Endothelial cell of umbilical vein (primary cell): ENCODE results near the gene AFF1. TPM values are rescaled to one million over a fixed set of nuclear protein-coding genes. Genes with fewer than 3 reads are reported as not detected.
A peak's percentile ranks its signal among the peaks of the same experiment; 100 is the strongest.

Source experiments
- BruUV-seq: library from RNA; stranded (reverse); fragments of 400-500 nt; replicated peaks from 2 replicates; lab custom pipeline; 2021; lab: Mats Ljungman, UMichigan
- CTCF ChIA-PET: fragments of 300-600, 350-600 bp; sonication (Branson Sonifier 250); formaldehyde crosslinking; loops from one replicate; lab custom pipeline; 2021; ENCODE audit warnings: antibody characterized with exemption, inconsistent platforms; lab: Charles Lee
- POLR2A ChIA-PET: fragments of 300-600, 350-600 bp; sonication (Branson Sonifier 250); formaldehyde crosslinking; loops from one replicate; lab custom pipeline; 2021; ENCODE audit warnings: antibody characterized with exemption, inconsistent platforms; lab: Charles Lee
- DNase-seq: peaks from one replicate; pipeline ENCODE4 v3.0.0-alpha.2; 2011; ENCODE audit warnings: low read depth, low spot score
- FAIRE-seq: peaks from 2 replicates; lab custom pipeline; 2011; peaks lifted over from hg19 to GRCh38; lab: Jason Lieb, UNC
- H2AFZ ChIP-seq: 2 replicates; pipeline ENCODE4 v1.6.0; 2012; ENCODE audit warnings: low read depth, low read length, control low read depth, inconsistent platforms
- H3K27ac ChIP-seq: 2 replicates; pipeline ENCODE4 v1.5.1; 2011; ENCODE audit warnings: low read depth, mild to moderate bottlenecking, control low read depth, low read length, moderate library complexity; ENCODE audit not compliant: insufficient read depth
- H3K27me3 ChIP-seq, 2 experiments: 2 replicates each; pipeline versions ENCODE4 v1.6.0 to v1.6.1; 2011; ENCODE audit warnings: low read length in 2 of 2, mixed read lengths in 1 of 2; ENCODE audit not compliant: control insufficient read depth in 2 of 2, insufficient read depth in 2 of 2
- H3K36me3 ChIP-seq, 2 experiments: 2 replicates in 1 of 2; 3 replicates in 1 of 2; pipeline ENCODE4 v1.5.1; 2011; ENCODE audit warnings: low read length in 2 of 2, mild to moderate bottlenecking in 1 of 2, moderate library complexity in 1 of 2; ENCODE audit not compliant: control insufficient read depth in 2 of 2, insufficient read depth in 2 of 2; ENCODE audit errors: extremely low read depth in 1 of 2
- H3K4me1 ChIP-seq: 3 replicates; pipeline ENCODE4 v1.5.1; 2011; ENCODE audit warnings: mild to moderate bottlenecking, low read length; ENCODE audit not compliant: control insufficient read depth, insufficient read depth; ENCODE audit errors: extremely low read depth
- H3K4me2 ChIP-seq: 2 replicates; pipeline ENCODE4 v1.6.1; 2011; ENCODE audit warnings: low read length, control low read depth, mixed read lengths; ENCODE audit not compliant: insufficient read depth
- H3K4me3 ChIP-seq, 3 experiments: fragments of 200-600 bp in 1 of 3; sonication (generic), shearing (Covaris generic) in 1 of 3; replicated peaks in 1 of 3; 2 replicates each; pipeline ENCODE4 v1.5.1; 2011 to 2016; ENCODE audit warnings: control low read depth in 3 of 3, low read length in 3 of 3, mild to moderate bottlenecking in 2 of 3, inconsistent platforms in 1 of 3, low read depth in 1 of 3, moderate library complexity in 1 of 3; ENCODE audit not compliant: insufficient read depth in 1 of 3
- H3K79me2 ChIP-seq: 2 replicates; pipeline ENCODE4 v1.6.0; 2012; ENCODE audit warnings: low read length, inconsistent platforms; ENCODE audit not compliant: control insufficient read depth, insufficient read depth
- H3K9ac ChIP-seq: replicated peaks from 2 replicates; pipeline ENCODE3; 2011; ENCODE audit warnings: low read length, control low read depth; ENCODE audit not compliant: insufficient read depth; ENCODE audit errors: extremely low read depth
- H3K9me1 ChIP-seq: replicated peaks from 3 replicates; pipeline ENCODE4 v1.6.0; 2011; ENCODE audit warnings: mild to moderate bottlenecking, low read length; ENCODE audit not compliant: control insufficient read depth, insufficient read depth; ENCODE audit errors: extremely low read depth
- H3K9me3 ChIP-seq: replicated peaks from 2 replicates; pipeline ENCODE4 v1.5.1; 2012; ENCODE audit warnings: low read length, inconsistent platforms; ENCODE audit not compliant: control insufficient read depth, insufficient read depth
- H4K20me1 ChIP-seq: replicated peaks from 2 replicates; pipeline ENCODE3; 2011; ENCODE audit warnings: mild to moderate bottlenecking, low read length; ENCODE audit not compliant: control insufficient read depth, insufficient read depth; ENCODE audit errors: extremely low read depth
- CTCF ChIP-seq, 2 donors: IDR thresholded peaks; 1 replicate in 1 of 2; 2 replicates in 1 of 2; pipeline ENCODE4 v1.5.1; 2011; ENCODE audit warnings: low read length in 2 of 2, mild to moderate bottlenecking in 2 of 2, moderate library complexity in 2 of 2, control low read depth in 1 of 2, inconsistent platforms in 1 of 2, low read depth in 1 of 2; ENCODE audit not compliant: insufficient read depth in 1 of 2; ENCODE audit errors: extremely low read depth in 1 of 2
- EZH2 ChIP-seq: IDR thresholded peaks from 2 replicates; pipeline ENCODE4 v1.6.1; 2012; ENCODE audit warnings: borderline replicate concordance, low read depth, mild to moderate bottlenecking, moderate library complexity, low read length, inconsistent platforms; ENCODE audit not compliant: severe bottlenecking
- FOS ChIP-seq: IDR thresholded peaks from 2 replicates; pipeline ENCODE4 v1.6.1; 2011; ENCODE audit warnings: mild to moderate bottlenecking, low read length, moderate library complexity, borderline replicate concordance; ENCODE audit not compliant: insufficient read depth
- GATA2 ChIP-seq: IDR thresholded peaks from 2 replicates; pipeline ENCODE4 v1.7.0; 2011; ENCODE audit warnings: low read depth, mild to moderate bottlenecking, moderate library complexity, mixed read lengths, low read length; ENCODE audit not compliant: insufficient read length, insufficient read depth
- JUN ChIP-seq: IDR thresholded peaks from 2 replicates; pipeline ENCODE4 v1.6.1; 2011; ENCODE audit warnings: borderline replicate concordance, low read depth; ENCODE audit not compliant: insufficient read length, insufficient read depth
- MYC ChIP-seq: IDR thresholded peaks from one replicate; pipeline ENCODE4 v1.6.1; 2011; ENCODE audit warnings: mild to moderate bottlenecking, low read depth, low read length
- POLR2A ChIP-seq: IDR thresholded peaks from 2 replicates; pipeline ENCODE4 v1.6.1; 2012; ENCODE audit warnings: low read depth, mild to moderate bottlenecking, control low read depth, low read length
- POLR2AphosphoS5 ChIP-seq: IDR thresholded peaks from 2 replicates; pipeline ENCODE4 v1.6.1; 2012; ENCODE audit warnings: low read depth, mild to moderate bottlenecking, control low read depth, low read length, moderate library complexity; ENCODE audit not compliant: insufficient read depth
- dilution Hi-C: fragments of 300-500 bp; cut with MboI; formaldehyde crosslinking; loops from one replicate; pipeline ENCODE4 v1.15.0; 2019; ENCODE audit warnings: low sequenced_read_pairs; ENCODE audit not compliant: extremely low pct_ligation_motif_present
- intact Hi-C: fragments of 100-400 bp; cut with micrococcal nuclease; formaldehyde crosslinking; loops from one replicate; pipeline ENCODE4 v1.10.0; 2022
- polyA plus RNA-seq, 4 experiments: library from polyadenylated mRNA; depleted of rRNA in 3 of 4; stranded (reverse) in 3 of 4; unstranded in 1 of 4; fragments of >200 nt; gene quantifications; 2 replicates each; pipeline versions ENCODE4 v1.2.1 to v1.2.3, GENCODE V29; 2011 to 2012; ENCODE audit warnings: missing spikeins in 1 of 4
- total RNA-seq: library from RNA; stranded (reverse); gene quantifications from 2 replicates; pipeline ENCODE4 v1.2.3, GENCODE V29; 2021
- TF ChIP-seq, protein P1 (sequence below): IDR thresholded peaks from 2 replicates; pipeline ENCODE4 v1.6.1; 2011; ENCODE audit not compliant: insufficient read depth, insufficient read length

The AFF1 gene
- total and polyA plus RNA-seq, 2 donors (not counting 3 experiments of a cell fraction or from before 2014, with no cell fraction given) = 26.2 to 106 TPM

DNA sequence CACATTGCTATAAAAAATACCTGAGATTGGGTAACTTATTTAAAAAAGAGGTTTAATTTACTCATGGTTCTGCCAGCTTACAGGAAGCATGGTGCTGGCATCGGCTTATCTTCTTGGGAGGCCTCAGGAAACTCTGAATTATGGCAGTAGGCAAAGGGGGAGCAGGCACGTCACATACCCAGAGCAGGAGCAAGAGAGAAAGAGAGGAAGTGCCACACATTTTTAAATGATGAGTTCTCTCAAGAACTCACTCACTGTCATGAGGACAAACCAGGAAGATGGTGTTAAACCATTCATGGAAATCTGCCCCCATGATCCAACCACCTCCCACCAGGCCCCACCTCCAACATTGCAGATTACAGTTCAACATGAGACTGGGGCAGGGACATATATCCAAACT lies 10.0 kb upstream of the AFF1 start:
- Histone ChIP-seq H3K27me3 (no peaks in the 10 kb centered on the region), H3K79me2 (no peaks in the 10 kb centered on the region), H3K36me3 (no peaks in the 10 kb centered on the region), H2AFZ (peak overlapping the region; percentile 51), H3K4me3 (no peak overlapping the region), H3K4me1 (peaks cover 29% of the 10 kb centered on the region), H3K9me3 (no peaks in the 10 kb centered on the region), H4K20me1 (no peaks in the 10 kb centered on the region), H3K4me2 (peak overlapping the region; percentile 58), H3K9ac (peak overlapping the region; percentile 41), H3K27ac (peak overlapping the region; percentile 91), H3K9me1 (no peaks in the 10 kb centered on the region)
- TF ChIP-seq CTCF (IDR thresholded peaks at IDR 0.05; ENCODE audit: extremely low read depth in 1 of 2, insufficient read depth in 1 of 2, low read depth in 1 of 2, low read length in 2 of 2) (no peak), JUN (peak; percentile 86), GATA2 (peak; percentile 80), FOS (peak; percentile 71), MYC (no peak), POLR2A (no peak), POLR2AphosphoS5 (peak; percentile 67), EZH2 (no peak)
- TF ChIP-seq, protein P1, sequence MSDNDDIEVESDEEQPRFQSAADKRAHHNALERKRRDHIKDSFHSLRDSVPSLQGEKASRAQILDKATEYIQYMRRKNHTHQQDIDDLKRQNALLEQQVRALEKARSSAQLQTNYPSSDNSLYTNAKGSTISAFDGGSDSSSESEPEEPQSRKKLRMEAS = no peak
- POLR2A ChIA-PET = interaction anchor here (1.1 to 1.8 kb wide), 2 partner anchors 10 to 82 kb away, joined by 5 to 7 read pairs; partner anchors contain the start of gene AFF1
- peak; percentile 88 for DNase-seq
- no TSS peak for BruUV-seq
- dilution Hi-C loops (loop anchor here (25.0 kb wide), 1 partner anchor 187 kb away; no protein-coding TSS in a partner anchor), intact Hi-C loops (loop anchor here (1.0 kb wide), 2 partner anchors 9 to 49 kb away; no protein-coding TSS in a partner anchor)
- CTCF ChIA-PET = interaction anchor here (1.2 to 9.1 kb wide), 6 partner anchors 11 to 312 kb away, joined by 3 to 157 read pairs (median 54); partner anchors contain the start of gene AFF1
- peak; percentile 69 for FAIRE-seq
